ENCODE results near the gene CDK19.

DNA sequence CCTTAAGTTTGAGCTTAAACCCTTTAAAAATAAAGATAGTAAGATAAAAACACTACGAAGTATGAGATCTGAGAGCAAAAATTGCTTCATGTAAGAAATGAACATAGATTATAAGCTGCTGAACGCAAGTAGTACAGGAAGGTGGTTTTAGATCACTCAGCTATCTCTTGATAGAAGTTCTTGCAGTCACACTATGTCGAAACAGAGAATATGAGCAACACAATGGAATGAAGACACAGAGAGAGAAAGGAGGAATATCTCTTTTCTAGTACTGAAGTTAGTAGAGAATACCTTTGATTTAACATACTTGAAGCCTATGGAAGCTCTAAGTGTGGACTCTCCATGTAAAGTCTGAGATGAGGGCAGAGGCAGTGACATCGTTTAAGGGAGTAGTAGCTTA, 162.7 kb downstream of the CDK19 start:
- TF ChIP-seq EZH2 (IDR thresholded peaks at IDR 0.05; ENCODE audit: low read depth, unreplicated experiment) (no peak), POLR2AphosphoS5 (IDR thresholded peaks at IDR 0.05; ENCODE audit: low read depth) (no peak), CREB1 (CRISPR knock-in tag; IDR thresholded peaks at IDR 0.05; ENCODE audit: low read depth) (no peak)
- TF ChIP-seq, protein P1, sequence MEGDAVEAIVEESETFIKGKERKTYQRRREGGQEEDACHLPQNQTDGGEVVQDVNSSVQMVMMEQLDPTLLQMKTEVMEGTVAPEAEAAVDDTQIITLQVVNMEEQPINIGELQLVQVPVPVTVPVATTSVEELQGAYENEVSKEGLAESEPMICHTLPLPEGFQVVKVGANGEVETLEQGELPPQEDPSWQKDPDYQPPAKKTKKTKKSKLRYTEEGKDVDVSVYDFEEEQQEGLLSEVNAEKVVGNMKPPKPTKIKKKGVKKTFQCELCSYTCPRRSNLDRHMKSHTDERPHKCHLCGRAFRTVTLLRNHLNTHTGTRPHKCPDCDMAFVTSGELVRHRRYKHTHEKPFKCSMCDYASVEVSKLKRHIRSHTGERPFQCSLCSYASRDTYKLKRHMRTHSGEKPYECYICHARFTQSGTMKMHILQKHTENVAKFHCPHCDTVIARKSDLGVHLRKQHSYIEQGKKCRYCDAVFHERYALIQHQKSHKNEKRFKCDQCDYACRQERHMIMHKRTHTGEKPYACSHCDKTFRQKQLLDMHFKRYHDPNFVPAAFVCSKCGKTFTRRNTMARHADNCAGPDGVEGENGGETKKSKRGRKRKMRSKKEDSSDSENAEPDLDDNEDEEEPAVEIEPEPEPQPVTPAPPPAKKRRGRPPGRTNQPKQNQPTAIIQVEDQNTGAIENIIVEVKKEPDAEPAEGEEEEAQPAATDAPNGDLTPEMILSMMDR (conservative IDR thresholded peaks at IDR 0.05; ENCODE audit: low read depth in 2 of 2) = no peak
- TF ChIP-seq, protein P2, sequence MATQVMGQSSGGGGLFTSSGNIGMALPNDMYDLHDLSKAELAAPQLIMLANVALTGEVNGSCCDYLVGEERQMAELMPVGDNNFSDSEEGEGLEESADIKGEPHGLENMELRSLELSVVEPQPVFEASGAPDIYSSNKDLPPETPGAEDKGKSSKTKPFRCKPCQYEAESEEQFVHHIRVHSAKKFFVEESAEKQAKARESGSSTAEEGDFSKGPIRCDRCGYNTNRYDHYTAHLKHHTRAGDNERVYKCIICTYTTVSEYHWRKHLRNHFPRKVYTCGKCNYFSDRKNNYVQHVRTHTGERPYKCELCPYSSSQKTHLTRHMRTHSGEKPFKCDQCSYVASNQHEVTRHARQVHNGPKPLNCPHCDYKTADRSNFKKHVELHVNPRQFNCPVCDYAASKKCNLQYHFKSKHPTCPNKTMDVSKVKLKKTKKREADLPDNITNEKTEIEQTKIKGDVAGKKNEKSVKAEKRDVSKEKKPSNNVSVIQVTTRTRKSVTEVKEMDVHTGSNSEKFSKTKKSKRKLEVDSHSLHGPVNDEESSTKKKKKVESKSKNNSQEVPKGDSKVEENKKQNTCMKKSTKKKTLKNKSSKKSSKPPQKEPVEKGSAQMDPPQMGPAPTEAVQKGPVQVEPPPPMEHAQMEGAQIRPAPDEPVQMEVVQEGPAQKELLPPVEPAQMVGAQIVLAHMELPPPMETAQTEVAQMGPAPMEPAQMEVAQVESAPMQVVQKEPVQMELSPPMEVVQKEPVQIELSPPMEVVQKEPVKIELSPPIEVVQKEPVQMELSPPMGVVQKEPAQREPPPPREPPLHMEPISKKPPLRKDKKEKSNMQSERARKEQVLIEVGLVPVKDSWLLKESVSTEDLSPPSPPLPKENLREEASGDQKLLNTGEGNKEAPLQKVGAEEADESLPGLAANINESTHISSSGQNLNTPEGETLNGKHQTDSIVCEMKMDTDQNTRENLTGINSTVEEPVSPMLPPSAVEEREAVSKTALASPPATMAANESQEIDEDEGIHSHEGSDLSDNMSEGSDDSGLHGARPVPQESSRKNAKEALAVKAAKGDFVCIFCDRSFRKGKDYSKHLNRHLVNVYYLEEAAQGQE (IDR thresholded peaks at IDR 0.05; ENCODE audit: unreplicated experiment) = no peak
